ENCODE data around the gene POLR1A. TPM values are rescaled to one million over a fixed set of nuclear protein-coding genes. Genes with fewer than 3 reads are reported as not detected.

Gene POLR1A
- total and polyA plus RNA-seq, 2 experiments from 2014 or later, result 6.3 to 19.0 TPM

GRCh38 chr2:86143926-86144685 lies 38.4 kb upstream of the POLR1A start:
- H3K4me2 ChIP-seq, result no peak overlapping the region
- H3K4me3 ChIP-seq, result no peak overlapping the region
- no peak overlapping the region for H3K27ac ChIP-seq
- H2AFZ ChIP-seq, result no peak overlapping the region
- no peaks in the 10 kb centered on the region for H3K79me2 ChIP-seq
- H3K27me3 ChIP-seq, result no peaks in the 10 kb centered on the region
- H4K20me1 ChIP-seq (ENCODE audit: insufficient read depth, poor library complexity, severe bottlenecking), result no peaks in the 10 kb centered on the region
- peaks cover 3% of the 10 kb centered on the region for H3K36me3 ChIP-seq (replicated peaks; ENCODE audit: insufficient read depth, low read depth)
- no peaks in the 10 kb centered on the region for H3K9me2 ChIP-seq (replicated peaks; ENCODE audit: insufficient read depth)
- no peak for DNase-seq (ENCODE audit: low spot score)
- WGBS (ENCODE audit: low lambda C conversion rate, missing lambda C conversion rate), result 90% methylated on average over 14 of the region's 14 CpGs
- no peaks in the 10 kb centered on the region for H3K9me3 ChIP-seq (ENCODE audit: low read depth)
- TF ChIP-seq CTCF (IDR thresholded peaks at IDR 0.05; ENCODE audit: poor library complexity), result no peak
- no peak for TF ChIP-seq EZH2 (IDR thresholded peaks at IDR 0.05; ENCODE audit: borderline replicate concordance)
- TF ChIP-seq EZH2phosphoT487 (IDR thresholded peaks at IDR 0.05; ENCODE audit: low read depth, severe bottlenecking, unreplicated experiment), result no peak
- H3K4me1 ChIP-seq (ENCODE audit: insufficient read depth), result no peaks in the 10 kb centered on the region

GRCh38 chr2:86143307-86143706 lies 37.6 kb upstream of the POLR1A start:
- Histone ChIP-seq H3K4me1 (ENCODE audit: insufficient read depth) (no peaks in the 10 kb centered on the region), H2AFZ (no peak overlapping the region), H3K79me2 (no peaks in the 10 kb centered on the region), H3K27me3 (no peaks in the 10 kb centered on the region), H4K20me1 (ENCODE audit: insufficient read depth, poor library complexity, severe bottlenecking) (no peaks in the 10 kb centered on the region), H3K27ac (no peak overlapping the region), H3K36me3 (replicated peaks; ENCODE audit: insufficient read depth, low read depth) (peaks cover 4% of the 10 kb centered on the region), H3K4me3 (no peak overlapping the region), H3K9me2 (replicated peaks; ENCODE audit: insufficient read depth) (no peaks in the 10 kb centered on the region), H3K9me3 (ENCODE audit: low read depth) (no peaks in the 10 kb centered on the region), H3K4me2 (no peak overlapping the region)
- WGBS (ENCODE audit: low lambda C conversion rate, missing lambda C conversion rate), result 96% methylated on average over 6 of the region's 6 CpGs
- TF ChIP-seq EZH2 (IDR thresholded peaks at IDR 0.05; ENCODE audit: borderline replicate concordance) (no peak), CTCF (IDR thresholded peaks at IDR 0.05; ENCODE audit: poor library complexity) (no peak), EZH2phosphoT487 (IDR thresholded peaks at IDR 0.05; ENCODE audit: low read depth, severe bottlenecking, unreplicated experiment) (no peak)
- DNase-seq (ENCODE audit: low spot score), result no peak

- no peak overlapping the region for H2AFZ ChIP-seq
- no peaks in the 10 kb centered on the region for H3K27me3 ChIP-seq
- TF ChIP-seq CTCF (IDR thresholded peaks at IDR 0.05; ENCODE audit: poor library complexity) (no peak), EZH2 (IDR thresholded peaks at IDR 0.05; ENCODE audit: borderline replicate concordance) (no peak), EZH2phosphoT487 (IDR thresholded peaks at IDR 0.05; ENCODE audit: low read depth, severe bottlenecking, unreplicated experiment) (no peak)
- no peak for DNase-seq (ENCODE audit: low spot score)
- no peaks in the 10 kb centered on the region for H4K20me1 ChIP-seq (ENCODE audit: insufficient read depth, poor library complexity, severe bottlenecking)
- peaks cover 4% of the 10 kb centered on the region for H3K36me3 ChIP-seq (replicated peaks; ENCODE audit: insufficient read depth, low read depth)
- no peaks in the 10 kb centered on the region for H3K9me3 ChIP-seq (ENCODE audit: low read depth)
- no peak overlapping the region for H3K4me2 ChIP-seq
- no peaks in the 10 kb centered on the region for H3K79me2 ChIP-seq
- H3K9me2 ChIP-seq (replicated peaks; ENCODE audit: insufficient read depth), result no peaks in the 10 kb centered on the region
- H3K4me1 ChIP-seq (ENCODE audit: insufficient read depth), result no peaks in the 10 kb centered on the region
- H3K4me3 ChIP-seq, result no peak overlapping the region
- 63% methylated on average over 3 of the region's 3 CpGs for WGBS (ENCODE audit: low lambda C conversion rate, missing lambda C conversion rate)
- no peak overlapping the region for H3K27ac ChIP-seq
These were observed 37.0 kb upstream of the POLR1A start for GRCh38 chr2:86142436-86143257.
